ENCODE results near the gene MTCL1. TPM values are rescaled to one million over a fixed set of nuclear protein-coding genes. Genes with fewer than 3 reads are reported as not detected.

MTCL1 gene
- total RNA-seq, 5 donors from 2014 or later (not counting 1 experiment from before 2014, with no cell fraction given) = 0.40 to 0.98 (median 0.83) TPM

- Histone ChIP-seq H3K27me3 (replicated peaks in 1 of 2; ENCODE audit: control insufficient read depth in 2 of 2, extremely low read depth in 1 of 2, insufficient read depth in 2 of 2, low read length in 1 of 2) (no peaks in the 10 kb centered on the region), H3K4me1 (ENCODE audit: control insufficient read depth in 1 of 2, extremely low read depth in 1 of 2, insufficient read depth in 2 of 2, low read length in 2 of 2) (no peaks in the 10 kb centered on the region)
These were observed 35.8 kb upstream of the MTCL1 start for GRCh38 chr18:8669571-8669970.

GRCh38 chr18:8673256-8674209 is 31.8 kb upstream of the MTCL1 start:
- H3K27ac ChIP-seq (ENCODE audit: low read length) = no peak overlapping the region
- no peaks in the 10 kb centered on the region for H3K9me3 ChIP-seq
- 97% methylated on average over 7 of the region's 9 CpGs for WGBS (ENCODE audit: insufficient coverage)
- Mint-ChIP-seq H3K27me3 (no peaks in the 10 kb centered on the region), H3K9me3 (peaks cover 0 to 3% (median 0%) of the 10 kb centered on the region in 3 donors), H3K36me3 (no peaks in the 10 kb centered on the region), H3K4me3 (no peak overlapping the region), H3K4me1 (no peaks in the 10 kb centered on the region), H3K27ac (no peak overlapping the region)
- H3K4me1 ChIP-seq (ENCODE audit: control insufficient read depth in 1 of 2, extremely low read depth in 1 of 2, insufficient read depth in 2 of 2, low read length in 2 of 2) = no peaks in the 10 kb centered on the region
- ChIA-PET POLR2A (interaction anchor here in 1 of 2 donors (0.5 to 0.6 kb wide), 3 partner anchors 48 to 342 kb away, joined by 3 to 5 read pairs (median 3); no protein-coding TSS in a partner anchor), CTCF (interaction anchor here in 1 of 2 donors (0.7 kb wide), 1 partner anchor 11 kb away, joined by 3 read pairs; no protein-coding TSS in a partner anchor)
- H3K27me3 ChIP-seq (replicated peaks in 1 of 2; ENCODE audit: control insufficient read depth in 2 of 2, extremely low read depth in 1 of 2, insufficient read depth in 2 of 2, low read length in 1 of 2) = no peaks in the 10 kb centered on the region
- no peak for DNase-seq
- ATAC-seq (replicated peaks in 1 of 4) = no peak
- no peaks in the 10 kb centered on the region for H3K36me3 ChIP-seq (ENCODE audit: control insufficient read depth in 2 of 2, extremely low read depth in 1 of 2, insufficient read depth in 1 of 2, low read length in 1 of 2)
- H3K4me3 ChIP-seq (ENCODE audit: control insufficient read depth in 1 of 2, extremely low read depth in 1 of 2, low read length in 1 of 2) = no peak overlapping the region

More at GRCh38 chr18:8669571-8669970, 35.8 kb upstream of the MTCL1 start:
- peaks cover 0 to 3% (median 0%) of the 10 kb centered on the region in 3 donors for H3K9me3 Mint-ChIP-seq
- H3K36me3 ChIP-seq (ENCODE audit: control insufficient read depth in 2 of 2, extremely low read depth in 1 of 2, insufficient read depth in 1 of 2, low read length in 1 of 2) = no peaks in the 10 kb centered on the region
- no peaks in the 10 kb centered on the region for H3K36me3 Mint-ChIP-seq
- no peak for ATAC-seq (replicated peaks in 1 of 4)
- no peak overlapping the region for H3K27ac Mint-ChIP-seq
- no peaks in the 10 kb centered on the region for H3K27me3 Mint-ChIP-seq
- no peaks in the 10 kb centered on the region for H3K9me3 ChIP-seq
- 59% methylated on average over 3 of the region's 4 CpGs for WGBS (ENCODE audit: insufficient coverage)
- no peak overlapping the region for H3K27ac ChIP-seq (ENCODE audit: low read length)
- no peak overlapping the region for H3K4me3 Mint-ChIP-seq
- ChIA-PET POLR2A (no interaction called here), CTCF (interaction anchor here in 1 of 2 donors (0.7 kb wide), 1 partner anchor 31 kb away, joined by 10 read pairs; no protein-coding TSS in a partner anchor)
- no peaks in the 10 kb centered on the region for H3K4me1 Mint-ChIP-seq
- no peak for DNase-seq
- no peak overlapping the region for H3K4me3 ChIP-seq (ENCODE audit: control insufficient read depth in 1 of 2, extremely low read depth in 1 of 2, low read length in 1 of 2)

- WGBS (ENCODE audit: insufficient coverage) = 100% methylated on average over 3 of the region's 4 CpGs
- Histone ChIP-seq H3K4me1 (ENCODE audit: control insufficient read depth in 1 of 2, extremely low read depth in 1 of 2, insufficient read depth in 2 of 2, low read length in 2 of 2) (no peaks in the 10 kb centered on the region), H3K4me3 (ENCODE audit: control insufficient read depth in 1 of 2, extremely low read depth in 1 of 2, low read length in 1 of 2) (no peak overlapping the region), H3K9me3 (no peaks in the 10 kb centered on the region), H3K27ac (ENCODE audit: low read length) (no peak overlapping the region), H3K36me3 (ENCODE audit: control insufficient read depth in 2 of 2, extremely low read depth in 1 of 2, insufficient read depth in 1 of 2, low read length in 1 of 2) (no peaks in the 10 kb centered on the region), H3K27me3 (replicated peaks in 1 of 2; ENCODE audit: control insufficient read depth in 2 of 2, extremely low read depth in 1 of 2, insufficient read depth in 2 of 2, low read length in 1 of 2) (no peaks in the 10 kb centered on the region)
- Mint-ChIP-seq H3K27me3 (no peaks in the 10 kb centered on the region), H3K36me3 (no peaks in the 10 kb centered on the region), H3K4me1 (no peaks in the 10 kb centered on the region), H3K27ac (no peak overlapping the region), H3K9me3 (peaks cover 0 to 3% (median 0%) of the 10 kb centered on the region in 3 donors), H3K4me3 (no peak overlapping the region)
- CTCF ChIA-PET = no interaction called here
- ATAC-seq (replicated peaks in 1 of 4) = no peak
- POLR2A ChIA-PET = no interaction called here
- no peak for DNase-seq
These were observed 30.3 kb upstream of the MTCL1 start for GRCh38 chr18:8675057-8675456.

GRCh38 chr18:8681196-8681595 is 24.2 kb upstream of the MTCL1 start:
- H3K4me3 ChIP-seq (ENCODE audit: control insufficient read depth in 1 of 2, extremely low read depth in 1 of 2, low read length in 1 of 2) = no peak overlapping the region
- no peaks in the 10 kb centered on the region for H3K4me1 ChIP-seq (ENCODE audit: control insufficient read depth in 1 of 2, extremely low read depth in 1 of 2, insufficient read depth in 2 of 2, low read length in 2 of 2)
- H3K27me3 ChIP-seq (replicated peaks in 1 of 2; ENCODE audit: control insufficient read depth in 2 of 2, extremely low read depth in 1 of 2, insufficient read depth in 2 of 2, low read length in 1 of 2) = peaks cover 0 to 11% of the 10 kb centered on the region in 2 experiments
- no peaks in the 10 kb centered on the region for H3K9me3 ChIP-seq
- DNase-seq (no peak), ATAC-seq (replicated peaks in 1 of 4) (no peak)
- H3K36me3 ChIP-seq (ENCODE audit: control insufficient read depth in 2 of 2, extremely low read depth in 1 of 2, insufficient read depth in 1 of 2, low read length in 1 of 2) = no peaks in the 10 kb centered on the region
- H3K4me1 Mint-ChIP-seq = no peaks in the 10 kb centered on the region
- no peak overlapping the region for H3K27ac Mint-ChIP-seq
- no peaks in the 10 kb centered on the region for H3K9me3 Mint-ChIP-seq
- no peak overlapping the region for H3K4me3 Mint-ChIP-seq
- CTCF ChIA-PET = interaction anchor here (0.6 to 0.7 kb wide), 3 partner anchors 164 to 285 kb away, joined by 3 to 6 read pairs (median 3); no protein-coding TSS in a partner anchor
- POLR2A ChIA-PET = no interaction called here
- 78% methylated on average over 3 of the region's 4 CpGs for WGBS (ENCODE audit: insufficient coverage)
- H3K27ac ChIP-seq (ENCODE audit: low read length) = no peak overlapping the region
- H3K36me3 Mint-ChIP-seq = no peaks in the 10 kb centered on the region
- peaks cover 0 to 3% of the 10 kb centered on the region in 2 donors for H3K27me3 Mint-ChIP-seq

- Histone ChIP-seq H3K4me3 (ENCODE audit: control insufficient read depth in 1 of 2, extremely low read depth in 1 of 2, low read length in 1 of 2) (no peak overlapping the region), H3K27me3 (replicated peaks in 1 of 2; ENCODE audit: control insufficient read depth in 2 of 2, extremely low read depth in 1 of 2, insufficient read depth in 2 of 2, low read length in 1 of 2) (peaks cover 0 to 17% of the 10 kb centered on the region in 2 experiments), H3K9me3 (no peaks in the 10 kb centered on the region), H3K27ac (ENCODE audit: low read length) (no peak overlapping the region), H3K36me3 (ENCODE audit: control insufficient read depth in 2 of 2, extremely low read depth in 1 of 2, insufficient read depth in 1 of 2, low read length in 1 of 2) (no peaks in the 10 kb centered on the region), H3K4me1 (ENCODE audit: control insufficient read depth in 1 of 2, extremely low read depth in 1 of 2, insufficient read depth in 2 of 2, low read length in 2 of 2) (no peaks in the 10 kb centered on the region)
- no peak for ATAC-seq (replicated peaks in 1 of 4)
- no peak overlapping the region for H3K27ac Mint-ChIP-seq
- no peak overlapping the region for H3K4me3 Mint-ChIP-seq
- no peaks in the 10 kb centered on the region for H3K36me3 Mint-ChIP-seq
- H3K9me3 Mint-ChIP-seq = no peaks in the 10 kb centered on the region
- peaks cover 5 to 7% of the 10 kb centered on the region in 2 donors for H3K27me3 Mint-ChIP-seq
- no peak for DNase-seq
- CTCF ChIA-PET = interaction anchor here in 1 of 2 donors (0.5 kb wide), 1 partner anchor 32 kb away, joined by 5 read pairs; no protein-coding TSS in a partner anchor
- H3K4me1 Mint-ChIP-seq = no peaks in the 10 kb centered on the region
- WGBS (ENCODE audit: insufficient coverage) = 97% methylated on average over 5 of the region's 7 CpGs
- POLR2A ChIA-PET = interaction anchor here in 1 of 2 donors (0.7 kb wide), 1 partner anchor 103 kb away, joined by 3 read pairs; no protein-coding TSS in a partner anchor
These were observed 20.8 kb upstream of the MTCL1 start for GRCh38 chr18:8684577-8684976.

- H3K36me3 Mint-ChIP-seq = no peaks in the 10 kb centered on the region
- no peaks in the 10 kb centered on the region for H3K4me1 ChIP-seq (ENCODE audit: control insufficient read depth in 1 of 2, extremely low read depth in 1 of 2, insufficient read depth in 2 of 2, low read length in 2 of 2)
- CTCF ChIA-PET = interaction anchor here in 1 of 2 donors (0.6 to 1.6 kb wide), 2 partner anchors 302 to 325 kb away, joined by 3 to 4 read pairs; no protein-coding TSS in a partner anchor
- H3K27me3 ChIP-seq (replicated peaks in 1 of 2; ENCODE audit: control insufficient read depth in 2 of 2, extremely low read depth in 1 of 2, insufficient read depth in 2 of 2, low read length in 1 of 2) = peaks cover 0 to 21% of the 10 kb centered on the region in 2 experiments
- no peaks in the 10 kb centered on the region for H3K9me3 Mint-ChIP-seq
- no peak overlapping the region for H3K4me3 Mint-ChIP-seq
- no peak overlapping the region for H3K27ac Mint-ChIP-seq
- H3K4me1 Mint-ChIP-seq = no peaks in the 10 kb centered on the region
- no peak overlapping the region for H3K4me3 ChIP-seq (ENCODE audit: control insufficient read depth in 1 of 2, extremely low read depth in 1 of 2, low read length in 1 of 2)
- WGBS (ENCODE audit: insufficient coverage) = 88% methylated on average over 8 of the region's 13 CpGs
- peaks cover 5 to 11% of the 10 kb centered on the region in 2 donors for H3K27me3 Mint-ChIP-seq
- DNase-seq = no peak
- no peak overlapping the region for H3K27ac ChIP-seq (ENCODE audit: low read length)
- no peaks in the 10 kb centered on the region for H3K9me3 ChIP-seq
- H3K36me3 ChIP-seq (ENCODE audit: control insufficient read depth in 2 of 2, extremely low read depth in 1 of 2, insufficient read depth in 1 of 2, low read length in 1 of 2) = no peaks in the 10 kb centered on the region
- ATAC-seq (replicated peaks in 1 of 4) = no peak
- POLR2A ChIA-PET = interaction anchor here in 1 of 2 donors (0.6 kb wide), 1 partner anchor 299 kb away, joined by 3 read pairs; no protein-coding TSS in a partner anchor
These were observed 20.0 kb upstream of the MTCL1 start for GRCh38 chr18:8685141-8685913.

Data from T-cell (primary cell).